ENCODE data around the gene ORAI3. TPM values are rescaled to one million over a fixed set of nuclear protein-coding genes. Genes with fewer than 3 reads are reported as not detected.

ORAI3 gene
- total and polyA plus RNA-seq, 2 of the 13 experiments (the other 11 are each of a cell fraction or from before 2014, with no cell fraction given), result 11.4 to 32.0 TPM

DNA sequence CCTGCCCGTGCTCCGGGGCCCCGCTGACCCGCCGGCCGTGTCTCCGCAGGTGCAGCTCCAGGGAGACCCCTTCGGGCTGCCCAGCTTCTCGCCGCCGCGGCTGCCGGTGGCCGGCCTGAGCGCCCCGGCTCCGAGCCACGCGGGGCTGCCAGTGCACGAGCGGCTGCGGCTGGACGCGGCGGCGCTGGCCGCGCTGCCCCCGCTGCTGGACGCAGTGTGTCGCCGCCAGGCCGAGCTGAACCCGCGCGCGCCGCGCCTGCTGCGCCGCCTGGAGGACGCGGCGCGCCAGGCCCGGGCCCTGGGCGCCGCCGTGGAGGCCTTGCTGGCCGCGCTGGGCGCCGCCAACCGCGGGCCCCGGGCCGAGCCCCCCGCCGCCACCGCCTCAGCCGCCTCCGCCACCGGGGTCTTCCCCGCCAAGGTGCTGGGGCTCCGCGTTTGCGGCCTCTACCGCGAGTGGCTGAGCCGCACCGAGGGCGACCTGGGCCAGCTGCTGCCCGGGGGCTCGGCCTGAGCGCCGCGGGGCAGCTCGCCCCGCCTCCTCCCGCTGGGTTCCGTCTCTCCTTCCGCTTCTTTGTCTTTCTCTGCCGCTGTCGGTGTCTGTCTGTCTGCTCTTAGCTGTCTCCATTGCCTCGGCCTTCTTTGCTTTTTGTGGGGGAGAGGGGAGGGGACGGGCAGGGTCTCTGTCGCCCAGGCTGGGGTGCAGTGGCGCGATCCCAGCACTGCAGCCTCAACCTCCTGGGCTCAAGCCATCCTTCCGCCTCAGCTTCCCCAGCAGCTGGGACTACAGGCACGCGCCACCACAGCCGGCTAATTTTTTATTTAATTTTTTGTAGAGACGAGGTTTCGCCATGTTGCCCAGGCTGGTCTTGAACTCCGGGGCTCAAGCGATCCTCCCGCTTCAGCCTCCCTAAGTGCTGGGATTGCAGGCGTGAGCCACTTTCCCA lies 46.6 kb upstream of the ORAI3 start (continued):
- TF ChIP-seq, protein P1, sequence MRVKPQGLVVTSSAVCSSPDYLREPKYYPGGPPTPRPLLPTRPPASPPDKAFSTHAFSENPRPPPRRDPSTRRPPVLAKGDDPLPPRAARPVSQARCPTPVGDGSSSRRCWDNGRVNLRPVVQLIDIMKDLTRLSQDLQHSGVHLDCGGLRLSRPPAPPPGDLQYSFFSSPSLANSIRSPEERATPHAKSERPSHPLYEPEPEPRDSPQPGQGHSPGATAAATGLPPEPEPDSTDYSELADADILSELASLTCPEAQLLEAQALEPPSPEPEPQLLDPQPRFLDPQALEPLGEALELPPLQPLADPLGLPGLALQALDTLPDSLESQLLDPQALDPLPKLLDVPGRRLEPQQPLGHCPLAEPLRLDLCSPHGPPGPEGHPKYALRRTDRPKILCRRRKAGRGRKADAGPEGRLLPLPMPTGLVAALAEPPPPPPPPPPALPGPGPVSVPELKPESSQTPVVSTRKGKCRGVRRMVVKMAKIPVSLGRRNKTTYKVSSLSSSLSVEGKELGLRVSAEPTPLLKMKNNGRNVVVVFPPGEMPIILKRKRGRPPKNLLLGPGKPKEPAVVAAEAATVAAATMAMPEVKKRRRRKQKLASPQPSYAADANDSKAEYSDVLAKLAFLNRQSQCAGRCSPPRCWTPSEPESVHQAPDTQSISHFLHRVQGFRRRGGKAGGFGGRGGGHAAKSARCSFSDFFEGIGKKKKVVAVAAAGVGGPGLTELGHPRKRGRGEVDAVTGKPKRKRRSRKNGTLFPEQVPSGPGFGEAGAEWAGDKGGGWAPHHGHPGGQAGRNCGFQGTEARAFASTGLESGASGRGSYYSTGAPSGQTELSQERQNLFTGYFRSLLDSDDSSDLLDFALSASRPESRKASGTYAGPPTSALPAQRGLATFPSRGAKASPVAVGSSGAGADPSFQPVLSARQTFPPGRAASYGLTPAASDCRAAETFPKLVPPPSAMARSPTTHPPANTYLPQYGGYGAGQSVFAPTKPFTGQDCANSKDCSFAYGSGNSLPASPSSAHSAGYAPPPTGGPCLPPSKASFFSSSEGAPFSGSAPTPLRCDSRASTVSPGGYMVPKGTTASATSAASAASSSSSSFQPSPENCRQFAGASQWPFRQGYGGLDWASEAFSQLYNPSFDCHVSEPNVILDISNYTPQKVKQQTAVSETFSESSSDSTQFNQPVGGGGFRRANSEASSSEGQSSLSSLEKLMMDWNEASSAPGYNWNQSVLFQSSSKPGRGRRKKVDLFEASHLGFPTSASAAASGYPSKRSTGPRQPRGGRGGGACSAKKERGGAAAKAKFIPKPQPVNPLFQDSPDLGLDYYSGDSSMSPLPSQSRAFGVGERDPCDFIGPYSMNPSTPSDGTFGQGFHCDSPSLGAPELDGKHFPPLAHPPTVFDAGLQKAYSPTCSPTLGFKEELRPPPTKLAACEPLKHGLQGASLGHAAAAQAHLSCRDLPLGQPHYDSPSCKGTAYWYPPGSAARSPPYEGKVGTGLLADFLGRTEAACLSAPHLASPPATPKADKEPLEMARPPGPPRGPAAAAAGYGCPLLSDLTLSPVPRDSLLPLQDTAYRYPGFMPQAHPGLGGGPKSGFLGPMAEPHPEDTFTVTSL (CRISPR knock-in tag; IDR thresholded peaks at IDR 0.05; ENCODE audit: borderline replicate concordance), result no peak
- no peak for TF ChIP-seq ZNF274 (CRISPR knock-in tag; IDR thresholded peaks at IDR 0.05)
- TF ChIP-seq, protein P2, sequence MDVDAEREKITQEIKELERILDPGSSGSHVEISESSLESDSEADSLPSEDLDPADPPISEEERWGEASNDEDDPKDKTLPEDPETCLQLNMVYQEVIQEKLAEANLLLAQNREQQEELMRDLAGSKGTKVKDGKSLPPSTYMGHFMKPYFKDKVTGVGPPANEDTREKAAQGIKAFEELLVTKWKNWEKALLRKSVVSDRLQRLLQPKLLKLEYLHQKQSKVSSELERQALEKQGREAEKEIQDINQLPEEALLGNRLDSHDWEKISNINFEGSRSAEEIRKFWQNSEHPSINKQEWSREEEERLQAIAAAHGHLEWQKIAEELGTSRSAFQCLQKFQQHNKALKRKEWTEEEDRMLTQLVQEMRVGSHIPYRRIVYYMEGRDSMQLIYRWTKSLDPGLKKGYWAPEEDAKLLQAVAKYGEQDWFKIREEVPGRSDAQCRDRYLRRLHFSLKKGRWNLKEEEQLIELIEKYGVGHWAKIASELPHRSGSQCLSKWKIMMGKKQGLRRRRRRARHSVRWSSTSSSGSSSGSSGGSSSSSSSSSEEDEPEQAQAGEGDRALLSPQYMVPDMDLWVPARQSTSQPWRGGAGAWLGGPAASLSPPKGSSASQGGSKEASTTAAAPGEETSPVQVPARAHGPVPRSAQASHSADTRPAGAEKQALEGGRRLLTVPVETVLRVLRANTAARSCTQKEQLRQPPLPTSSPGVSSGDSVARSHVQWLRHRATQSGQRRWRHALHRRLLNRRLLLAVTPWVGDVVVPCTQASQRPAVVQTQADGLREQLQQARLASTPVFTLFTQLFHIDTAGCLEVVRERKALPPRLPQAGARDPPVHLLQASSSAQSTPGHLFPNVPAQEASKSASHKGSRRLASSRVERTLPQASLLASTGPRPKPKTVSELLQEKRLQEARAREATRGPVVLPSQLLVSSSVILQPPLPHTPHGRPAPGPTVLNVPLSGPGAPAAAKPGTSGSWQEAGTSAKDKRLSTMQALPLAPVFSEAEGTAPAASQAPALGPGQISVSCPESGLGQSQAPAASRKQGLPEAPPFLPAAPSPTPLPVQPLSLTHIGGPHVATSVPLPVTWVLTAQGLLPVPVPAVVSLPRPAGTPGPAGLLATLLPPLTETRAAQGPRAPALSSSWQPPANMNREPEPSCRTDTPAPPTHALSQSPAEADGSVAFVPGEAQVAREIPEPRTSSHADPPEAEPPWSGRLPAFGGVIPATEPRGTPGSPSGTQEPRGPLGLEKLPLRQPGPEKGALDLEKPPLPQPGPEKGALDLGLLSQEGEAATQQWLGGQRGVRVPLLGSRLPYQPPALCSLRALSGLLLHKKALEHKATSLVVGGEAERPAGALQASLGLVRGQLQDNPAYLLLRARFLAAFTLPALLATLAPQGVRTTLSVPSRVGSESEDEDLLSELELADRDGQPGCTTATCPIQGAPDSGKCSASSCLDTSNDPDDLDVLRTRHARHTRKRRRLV (CRISPR knock-in tag; IDR thresholded peaks at IDR 0.05), result no peak
- TF ChIP-seq ZBTB26 (CRISPR knock-in tag; IDR thresholded peaks at IDR 0.05; ENCODE audit: borderline replicate concordance), result 0 out of 2 replicates have a peak, but pooled peaks have one; percentile 46
- TF ChIP-seq MBNL3 (CRISPR knock-in tag; conservative IDR thresholded peaks at IDR 0.05), result no peak
- TF ChIP-seq ZNF589 (CRISPR knock-in tag; conservative IDR thresholded peaks at IDR 0.05), result no peak
- TF ChIP-seq ZNF10 (CRISPR knock-in tag; IDR thresholded peaks at IDR 0.05; ENCODE audit: borderline replicate concordance, low read depth), result no peak
- TF ChIP-seq HOXA3 (CRISPR knock-in tag; IDR thresholded peaks at IDR 0.05), result peak; percentile 51; the same call in 1 of the 2 replicates
- no peak for TF ChIP-seq ZNF772 (CRISPR knock-in tag; IDR thresholded peaks at IDR 0.05)
- no peak for TF ChIP-seq TSC22D2 (CRISPR knock-in tag; IDR thresholded peaks at IDR 0.05; ENCODE audit: borderline replicate concordance)
- TF ChIP-seq NFE2 (CRISPR knock-in tag; IDR thresholded peaks at IDR 0.05), result no peak
- TF ChIP-seq, protein P3, sequence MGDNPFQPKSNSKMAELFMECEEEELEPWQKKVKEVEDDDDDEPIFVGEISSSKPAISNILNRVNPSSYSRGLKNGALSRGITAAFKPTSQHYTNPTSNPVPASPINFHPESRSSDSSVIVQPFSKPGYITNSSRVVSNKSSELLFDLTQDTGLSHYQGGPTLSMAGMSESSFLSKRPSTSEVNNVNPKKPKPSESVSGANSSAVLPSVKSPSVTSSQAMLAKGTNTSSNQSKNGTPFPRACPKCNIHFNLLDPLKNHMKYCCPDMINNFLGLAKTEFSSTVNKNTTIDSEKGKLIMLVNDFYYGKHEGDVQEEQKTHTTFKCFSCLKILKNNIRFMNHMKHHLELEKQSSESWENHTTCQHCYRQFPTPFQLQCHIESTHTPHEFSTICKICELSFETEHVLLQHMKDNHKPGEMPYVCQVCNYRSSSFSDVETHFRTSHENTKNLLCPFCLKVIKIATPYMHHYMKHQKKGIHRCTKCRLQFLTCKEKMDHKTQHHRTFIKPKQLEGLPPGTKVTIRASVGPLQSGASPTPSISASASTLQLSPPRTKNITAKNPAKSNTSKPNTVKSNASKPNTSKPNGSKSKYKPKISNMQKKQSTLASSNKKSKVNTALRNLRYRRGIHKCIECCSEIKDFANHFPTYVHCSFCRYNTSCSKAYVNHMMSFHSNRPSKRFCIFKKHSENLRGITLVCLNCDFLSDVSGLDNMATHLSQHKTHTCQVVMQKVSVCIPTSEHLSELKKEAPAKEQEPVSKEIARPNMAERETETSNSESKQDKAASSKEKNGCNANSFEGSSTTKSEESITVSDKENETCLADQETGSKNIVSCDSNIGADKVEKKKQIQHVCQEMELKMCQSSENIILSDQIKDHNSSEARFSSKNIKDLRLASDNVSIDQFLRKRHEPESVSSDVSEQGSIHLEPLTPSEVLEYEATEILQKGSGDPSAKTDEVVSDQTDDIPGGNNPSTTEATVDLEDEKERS (CRISPR knock-in tag; IDR thresholded peaks at IDR 0.05), result 0 out of 2 replicates have a peak, but pooled peaks have one; percentile 21
